Mucosa of rectum (tissue), 2 donors: Measurements from ENCODE around the gene KLHL35.
"Not testable (repeated sequence)": the region's sequence is repeated elsewhere in the genome, so short reads cannot be mapped to it uniquely, and the experiment has no call there.

ENCODE experiments used
- H3K27ac ChIP-seq, 2 donors: one replicate each; pipeline ENCODE4 v1.7.0; 2013; ENCODE audit warnings: inconsistent platforms in 2 of 2, low read depth in 2 of 2, low read length in 2 of 2
- H3K27me3 ChIP-seq, 2 donors: one replicate each; pipeline ENCODE4 v1.7.0; 2013; ENCODE audit warnings: low read length in 2 of 2; ENCODE audit not compliant: control insufficient read depth in 2 of 2, insufficient read depth in 2 of 2
- H3K36me3 ChIP-seq, 2 donors: one replicate each; pipeline ENCODE4 v1.7.0; 2013; ENCODE audit warnings: low read length in 2 of 2; ENCODE audit not compliant: control insufficient read depth in 2 of 2, insufficient read depth in 2 of 2
- H3K4me1 ChIP-seq, 2 donors: one replicate each; pipeline ENCODE4 v1.7.0; 2013; ENCODE audit warnings: low read length in 2 of 2, mild to moderate bottlenecking in 1 of 2; ENCODE audit not compliant: control insufficient read depth in 2 of 2, insufficient read depth in 2 of 2
- H3K4me3 ChIP-seq, 2 donors: one replicate each; pipeline ENCODE4 v1.7.0; 2013; ENCODE audit warnings: low read length in 2 of 2
- H3K9ac ChIP-seq, 2 donors: one replicate each; pipeline ENCODE4 v1.7.0; 2013; ENCODE audit warnings: low read length in 2 of 2, low read depth in 1 of 2, mild to moderate bottlenecking in 1 of 2
- H3K9me3 ChIP-seq, 2 donors: one replicate each; pipeline ENCODE4 v1.7.0; 2013; ENCODE audit warnings: low read length in 2 of 2; ENCODE audit not compliant: control insufficient read depth in 2 of 2
- donor health status: healthy.
- donor health status: Normal muscosa, but diverticular disease.

Gene KLHL35

DNA sequence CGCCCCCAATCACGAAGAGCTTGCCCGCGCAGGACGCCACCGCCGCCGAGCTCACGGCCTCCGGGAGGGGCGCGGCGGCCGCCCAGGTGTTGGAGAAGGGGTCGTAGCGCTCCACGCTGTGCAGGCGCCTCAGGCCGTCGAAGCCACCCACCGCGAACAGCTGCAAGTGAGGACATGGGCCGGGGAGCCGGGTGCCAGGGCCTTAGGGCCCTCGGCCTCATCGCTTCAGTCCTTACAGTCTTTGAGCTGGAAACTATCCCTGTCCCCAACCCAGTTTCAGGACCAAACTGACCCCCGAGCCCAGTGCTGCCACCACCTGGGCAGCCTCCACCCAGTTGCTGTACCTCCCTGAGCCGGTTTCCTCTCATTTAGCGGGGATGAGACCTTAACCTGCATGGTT is 7.6 kb downstream of the KLHL35 start:
- Histone ChIP-seq H3K4me3 (no peak overlapping the region), H3K9ac (no peak overlapping the region), H3K27me3 (peaks cover 0 to 7% of the 10 kb centered on the region in 2 donors), H3K27ac (no peak overlapping the region), H3K4me1 (peaks cover 17 to 31% of the 10 kb centered on the region in 2 donors), H3K9me3 (peaks cover 0 to 4% of the 10 kb centered on the region in 2 donors), H3K36me3 (peaks cover 0 to 5% of the 10 kb centered on the region in 2 donors)

GRCh38 chr11:75424396-75424795 is 8.6 kb downstream of the KLHL35 start:
- H3K36me3 ChIP-seq, result peaks cover 0 to 5% of the 10 kb centered on the region in 2 donors
- peaks cover 11 to 31% of the 10 kb centered on the region in 2 donors for H3K4me1 ChIP-seq
- peaks cover 0 to 5% of the 10 kb centered on the region in 2 donors for H3K27me3 ChIP-seq
- H3K9ac ChIP-seq, result no peak overlapping the region
- no peak overlapping the region for H3K4me3 ChIP-seq
- no peak overlapping the region for H3K27ac ChIP-seq
- H3K9me3 ChIP-seq, result peaks cover 0 to under 1% of the 10 kb centered on the region in 2 donors

DNA sequence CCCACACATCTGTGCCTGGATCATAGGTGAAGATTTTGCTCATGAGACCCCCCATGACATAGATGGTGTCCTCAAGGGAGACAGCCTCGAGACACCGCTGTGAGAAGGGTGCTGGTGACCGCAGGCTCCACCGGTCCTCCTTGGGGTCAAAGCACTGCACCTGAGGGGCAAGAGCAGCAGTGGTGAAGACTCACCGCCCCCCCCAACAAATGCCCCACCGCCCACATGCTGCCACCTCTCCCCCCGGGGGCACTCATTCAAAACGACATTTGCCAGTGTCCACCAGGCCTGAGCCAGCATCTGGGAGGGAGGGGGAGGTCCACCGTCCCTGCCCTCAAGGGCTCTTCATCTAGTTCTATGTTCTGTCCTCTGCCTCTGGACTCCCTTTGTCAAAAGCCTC is 9.3 kb downstream of the KLHL35 start:
- H3K27ac ChIP-seq, result no peak overlapping the region

GRCh38 chr11:75422248-75423231 is 10.5 kb downstream of the KLHL35 start:
- H3K4me1 ChIP-seq, result peaks cover 10 to 30% of the 10 kb centered on the region in 2 donors
- H3K27ac ChIP-seq, result peak overlapping the region; percentile 5 to 38
- H3K4me3 ChIP-seq, result peak overlapping the region in 1 of 2 donors; percentile 4
- H3K9ac ChIP-seq, result no peak overlapping the region
- no peaks in the 10 kb centered on the region for H3K9me3 ChIP-seq
- peaks cover 0 to 5% of the 10 kb centered on the region in 2 donors for H3K36me3 ChIP-seq
- H3K27me3 ChIP-seq, result no peaks in the 10 kb centered on the region

More for the DNA sequence above, 9.3 kb downstream of the KLHL35 start:
- no peaks in the 10 kb centered on the region for H3K9me3 ChIP-seq
- H3K4me1 ChIP-seq, result peaks cover 10 to 30% of the 10 kb centered on the region in 2 donors
- peaks cover 0 to 2% of the 10 kb centered on the region in 2 donors for H3K27me3 ChIP-seq
- H3K9ac ChIP-seq, result no peak overlapping the region
- peaks cover 0 to 5% of the 10 kb centered on the region in 2 donors for H3K36me3 ChIP-seq
- H3K4me3 ChIP-seq, result no peak overlapping the region

DNA sequence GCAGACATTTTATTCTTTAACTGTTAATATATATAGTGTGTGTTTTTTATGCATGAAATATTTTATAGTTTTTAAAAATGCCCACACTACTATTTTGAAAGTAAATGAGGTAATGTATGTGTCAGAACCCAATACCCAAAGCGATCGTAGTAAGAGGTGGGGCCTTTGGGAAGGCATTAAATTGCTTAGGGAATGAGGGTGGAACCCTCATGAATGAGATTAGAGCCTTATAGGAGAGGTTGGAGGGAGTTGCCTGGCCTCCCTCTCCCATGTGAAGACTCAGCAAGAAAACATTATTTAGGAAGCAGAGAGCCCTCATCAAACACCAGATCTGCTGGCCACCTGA is 11.1 kb downstream of the KLHL35 start:
- no peak overlapping the region for H3K27ac ChIP-seq
- peaks cover 0 to 5% of the 10 kb centered on the region in 2 donors for H3K36me3 ChIP-seq
- no peaks in the 10 kb centered on the region for H3K9me3 ChIP-seq
- H3K4me1 ChIP-seq, result peaks cover 10 to 30% of the 10 kb centered on the region in 2 donors
- H3K4me3 ChIP-seq, result no peak overlapping the region
- H3K27me3 ChIP-seq, result no peaks in the 10 kb centered on the region
- no peak overlapping the region for H3K9ac ChIP-seq

GRCh38 chr11:75421035-75421602 is 11.9 kb downstream of the KLHL35 start:
- H3K27ac ChIP-seq, result peak overlapping the region in 1 of 2 donors; percentile 23
- H3K4me3 ChIP-seq, result no peak overlapping the region
- H3K27me3 ChIP-seq, result no peaks in the 10 kb centered on the region
- H3K4me1 ChIP-seq, result peaks cover 10 to 30% of the 10 kb centered on the region in 2 donors
- H3K9me3 ChIP-seq, result no peaks in the 10 kb centered on the region
- no peak overlapping the region for H3K9ac ChIP-seq
- H3K36me3 ChIP-seq, result peaks cover 0 to 5% of the 10 kb centered on the region in 2 donors

DNA sequence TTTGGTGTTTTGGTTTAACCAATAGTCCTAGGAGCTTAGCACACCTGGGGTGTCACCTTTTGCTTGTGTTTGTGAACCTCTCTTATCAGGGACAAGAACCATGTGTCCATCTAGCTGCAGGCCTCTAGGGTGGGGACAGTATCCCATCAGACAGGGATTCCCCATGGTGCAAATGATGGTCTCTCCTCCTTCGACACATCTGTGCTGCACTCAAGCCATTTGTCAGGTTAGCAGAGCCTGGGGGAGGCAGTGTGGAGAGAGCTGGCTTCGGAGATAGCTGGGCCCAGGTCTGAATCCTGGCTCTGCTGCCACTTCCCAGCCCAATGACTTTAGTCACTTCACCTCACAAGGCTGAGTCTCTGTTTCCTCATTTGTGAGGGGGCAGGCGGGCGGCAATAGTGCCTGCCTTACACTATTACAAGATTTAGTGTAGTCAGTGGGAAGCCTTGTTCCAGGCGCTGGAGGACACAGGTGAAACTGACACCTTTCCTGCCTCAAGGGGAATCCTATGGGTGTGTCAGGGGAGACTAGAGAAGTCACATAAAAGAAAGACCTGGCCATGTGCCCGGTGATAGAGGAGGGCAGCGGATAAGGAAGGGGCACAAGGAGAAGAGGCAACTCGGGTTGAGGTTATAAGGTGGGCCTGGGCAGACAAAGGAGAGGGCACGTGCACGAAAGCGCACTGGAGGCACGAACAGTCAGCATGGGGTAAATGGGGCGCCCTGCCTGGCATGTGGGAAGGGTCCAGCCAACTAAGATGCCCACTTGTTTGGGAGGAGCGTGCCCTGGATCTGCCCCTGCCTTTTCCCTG is 12.6 kb downstream of the KLHL35 start:
- Histone ChIP-seq H3K4me1 (peaks cover 10 to 30% of the 10 kb centered on the region in 2 donors), H3K27me3 (no peaks in the 10 kb centered on the region), H3K9me3 (no peaks in the 10 kb centered on the region), H3K27ac (no peak overlapping the region), H3K4me3 (no peak overlapping the region), H3K9ac (peak overlapping the region in 1 of 2 donors; percentile 24), H3K36me3 (peaks cover 2 to 7% of the 10 kb centered on the region in 2 donors)

DNA sequence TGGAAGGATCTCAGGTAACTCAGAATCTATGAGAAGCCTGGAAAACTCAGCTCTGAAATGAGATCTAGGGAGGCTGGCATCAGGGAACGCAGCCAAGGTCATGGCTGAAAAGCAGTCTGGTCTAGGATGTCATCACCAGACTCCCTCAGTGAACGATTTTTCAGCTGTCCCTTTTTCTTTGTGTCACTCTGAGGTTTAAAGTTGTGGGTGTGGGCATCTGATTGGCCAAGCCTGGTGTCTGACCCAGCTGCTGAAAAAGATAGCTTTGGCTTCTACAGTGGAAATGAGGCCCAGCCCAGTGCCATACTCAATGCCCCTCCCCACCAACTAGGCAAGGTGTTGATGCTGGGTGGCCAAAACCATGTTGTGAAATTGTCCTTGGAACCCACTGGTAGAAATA is 19.1 kb downstream of the KLHL35 start:
- Histone ChIP-seq H3K9me3 (no peaks in the 10 kb centered on the region), H3K4me1 (no peaks in the 10 kb centered on the region)

DNA sequence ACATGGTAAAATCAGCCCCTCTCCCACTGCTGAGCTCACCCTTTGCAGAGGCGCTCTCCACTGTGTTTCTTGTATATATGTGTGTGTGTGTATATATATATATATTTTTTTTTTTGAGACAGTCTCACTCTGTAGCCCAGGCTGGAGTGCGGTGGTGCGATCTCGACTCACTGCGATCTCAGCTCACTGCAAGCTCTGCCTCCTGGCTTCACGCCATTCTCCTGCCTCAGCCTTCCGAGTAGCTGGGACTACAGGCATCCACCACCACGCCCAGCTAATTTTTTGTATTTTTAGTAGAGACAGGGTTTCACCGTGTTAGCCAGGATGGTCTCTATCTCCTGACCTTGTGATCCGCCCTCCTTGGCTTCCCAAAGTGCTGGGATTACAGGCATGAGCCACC is 19.9 kb downstream of the KLHL35 start:
- H3K9ac ChIP-seq, H3K4me3 ChIP-seq, H3K9me3 ChIP-seq, H3K27me3 ChIP-seq, H3K4me1 ChIP-seq, H3K27ac ChIP-seq: not testable (repeated sequence)
- peaks cover 12 to 17% of the 10 kb centered on the region in 2 donors for H3K36me3 ChIP-seq

More for the DNA sequence above, 19.1 kb downstream of the KLHL35 start:
- H3K36me3 ChIP-seq, result peaks cover 8 to 14% of the 10 kb centered on the region in 2 donors
- H3K9ac ChIP-seq, result no peak overlapping the region
- no peaks in the 10 kb centered on the region for H3K27me3 ChIP-seq
- H3K27ac ChIP-seq, result no peak overlapping the region
- H3K4me3 ChIP-seq, result no peak overlapping the region
